CD4-positive, alpha-beta T cell treated with Interleukin-1 beta for 1 hour (primary cell): ENCODE results near the gene CCL4.
"Not testable (repeated sequence)": the region's sequence is repeated elsewhere in the genome, so short reads cannot be mapped to it uniquely, and the experiment has no call there.

Experiments
- DNase-seq, 2 donors: peaks; one replicate each; pipeline ENCODE4 v3.0.0-alpha.2; 2020 to 2022

Gene CCL4

DNA sequence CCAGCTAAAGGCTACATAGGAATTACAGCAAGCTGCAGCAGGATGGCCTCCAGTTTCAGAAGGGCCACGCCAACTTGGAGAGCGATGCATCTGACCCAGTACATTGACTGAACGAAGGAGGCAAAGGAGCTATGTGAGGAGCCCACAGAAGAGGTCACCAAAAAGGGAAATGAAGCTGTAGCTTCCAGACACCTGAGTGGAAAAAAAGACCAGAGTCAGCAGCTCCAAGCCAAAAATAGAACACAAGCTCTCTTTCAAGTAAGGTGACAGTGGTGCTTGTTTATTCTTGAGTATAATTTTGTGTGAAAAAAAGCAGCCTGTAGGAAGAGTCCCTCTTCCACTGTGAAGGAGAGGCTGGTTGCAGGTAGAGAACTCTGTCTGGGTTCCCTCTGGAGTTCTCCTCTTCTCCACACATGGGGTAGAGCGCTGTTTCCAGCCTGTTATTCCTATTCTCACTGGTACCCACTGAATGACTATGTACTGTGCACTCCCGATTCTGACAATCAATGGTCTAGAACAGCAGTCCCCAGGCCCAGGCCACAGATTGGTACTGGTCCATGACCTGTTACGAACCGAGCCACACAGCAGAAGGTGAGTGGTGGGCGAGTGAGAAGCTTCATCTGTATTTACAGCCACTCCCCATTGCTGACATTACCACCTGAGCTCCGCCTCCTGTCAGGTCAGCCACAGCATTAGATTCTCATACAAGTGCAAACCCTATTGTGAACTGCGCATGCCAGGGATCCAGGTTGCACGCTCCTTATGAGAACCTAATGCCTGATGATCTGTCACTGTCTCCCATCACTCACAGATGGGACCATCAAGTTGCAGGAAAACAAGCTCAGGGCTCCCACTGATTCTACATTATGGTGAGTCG lies 15.1 kb downstream of the CCL4 start:
- DNase-seq: no peak

DNA sequence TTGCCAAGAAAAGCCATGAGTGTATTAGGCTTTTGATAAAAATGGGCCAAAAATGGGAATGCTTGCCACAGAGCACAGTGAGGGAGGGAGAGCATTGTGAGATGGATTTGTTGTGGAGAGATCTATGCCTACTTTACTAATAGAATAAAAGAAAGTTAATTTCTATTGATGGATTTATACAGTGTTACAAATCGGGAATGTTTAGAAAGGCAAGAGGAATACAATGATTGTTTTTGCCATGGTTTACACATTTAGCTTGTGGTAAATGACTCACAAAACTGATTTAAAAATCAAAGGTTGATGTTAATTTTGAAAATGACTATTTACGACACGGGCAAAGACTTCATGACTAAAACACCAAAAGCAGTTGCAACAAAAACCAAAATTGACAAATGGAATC lies 16.6 kb downstream of the CCL4 start:
- DNase-seq: no peak

DNA sequence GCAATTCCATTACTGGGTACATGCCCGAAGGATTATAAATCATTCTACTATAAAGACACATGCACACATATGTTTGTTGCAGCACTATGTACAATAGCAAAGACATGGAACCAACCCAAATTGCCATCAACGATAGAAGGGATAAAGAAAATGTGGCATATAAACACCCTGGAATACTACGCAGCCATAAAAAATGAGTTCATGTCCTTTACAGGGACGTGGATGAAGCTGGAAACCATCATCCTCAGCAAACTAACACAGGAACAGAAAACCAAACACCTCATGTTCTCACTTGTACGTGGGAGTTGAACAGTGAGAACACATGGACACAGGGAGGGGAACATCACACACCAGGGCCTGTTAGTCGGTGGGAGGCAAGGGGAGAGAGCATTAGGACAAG lies 17.5 kb downstream of the CCL4 start:
- DNase-seq: not testable (repeated sequence)

DNA sequence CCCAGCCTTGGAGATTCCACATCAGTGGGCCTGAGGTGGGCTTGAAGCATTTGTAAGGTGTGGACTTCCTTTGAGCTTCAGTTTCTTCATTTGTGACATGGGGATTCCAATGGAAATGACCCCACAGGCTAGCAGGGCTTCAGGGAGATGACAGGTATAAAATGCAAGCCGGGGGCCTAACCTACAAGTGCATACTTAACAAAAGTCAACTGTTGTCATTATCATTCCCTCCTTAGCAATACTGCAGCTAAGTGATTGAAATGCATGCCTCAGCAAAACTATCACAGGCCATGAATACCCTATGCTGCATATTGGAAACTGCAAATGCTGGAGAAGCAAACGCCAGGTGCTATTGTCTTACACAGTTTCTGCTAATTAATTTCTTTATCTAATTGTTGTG lies 19.8 kb downstream of the CCL4 start:
- no peak for DNase-seq

DNA sequence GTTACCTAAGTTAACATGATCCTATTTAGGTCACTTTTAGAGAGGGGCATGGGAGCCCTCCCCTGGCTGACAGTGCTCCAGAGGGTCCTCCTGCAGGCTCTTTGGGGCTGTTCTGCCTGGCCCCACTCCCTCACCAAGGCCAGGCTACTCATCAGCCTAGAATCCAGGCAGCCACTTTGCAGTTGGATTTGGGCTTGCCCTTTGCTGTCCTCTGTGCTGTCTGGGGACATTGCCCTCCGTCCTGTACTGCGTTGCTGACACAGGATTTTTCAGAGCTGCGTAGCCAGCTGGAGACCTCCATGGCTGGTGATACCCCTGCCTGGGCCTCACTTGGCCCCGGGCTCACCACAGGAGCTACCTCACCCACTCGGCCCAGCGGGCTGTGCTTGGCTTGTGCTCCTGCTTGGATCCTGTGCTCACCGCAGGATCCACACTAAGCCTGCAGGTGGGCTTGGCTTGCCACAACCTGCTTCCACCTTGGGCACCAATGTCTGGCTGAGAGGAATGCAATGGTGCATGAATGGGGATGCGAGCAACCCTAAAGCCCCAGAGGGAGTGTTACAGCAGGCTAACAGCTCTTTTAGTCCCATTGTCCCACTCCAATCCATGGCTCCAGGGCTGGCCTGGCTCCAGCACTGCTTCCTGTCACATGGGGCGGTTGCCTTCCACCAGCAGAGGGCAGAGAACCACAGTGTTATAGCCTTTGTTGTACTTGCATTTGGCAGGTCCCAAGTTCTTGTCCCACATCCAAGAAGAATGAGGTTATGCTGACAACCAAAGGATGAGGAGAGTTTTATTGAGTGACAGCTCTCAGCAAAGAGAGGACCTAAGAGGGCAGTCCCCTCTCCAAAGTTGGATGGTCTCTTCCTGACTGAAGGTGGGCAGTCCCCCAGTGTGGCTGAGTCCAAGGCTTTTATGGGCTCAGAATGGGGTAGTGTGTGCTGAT lies 21.5 kb downstream of the CCL4 start:
- DNase-seq: no peak

DNA sequence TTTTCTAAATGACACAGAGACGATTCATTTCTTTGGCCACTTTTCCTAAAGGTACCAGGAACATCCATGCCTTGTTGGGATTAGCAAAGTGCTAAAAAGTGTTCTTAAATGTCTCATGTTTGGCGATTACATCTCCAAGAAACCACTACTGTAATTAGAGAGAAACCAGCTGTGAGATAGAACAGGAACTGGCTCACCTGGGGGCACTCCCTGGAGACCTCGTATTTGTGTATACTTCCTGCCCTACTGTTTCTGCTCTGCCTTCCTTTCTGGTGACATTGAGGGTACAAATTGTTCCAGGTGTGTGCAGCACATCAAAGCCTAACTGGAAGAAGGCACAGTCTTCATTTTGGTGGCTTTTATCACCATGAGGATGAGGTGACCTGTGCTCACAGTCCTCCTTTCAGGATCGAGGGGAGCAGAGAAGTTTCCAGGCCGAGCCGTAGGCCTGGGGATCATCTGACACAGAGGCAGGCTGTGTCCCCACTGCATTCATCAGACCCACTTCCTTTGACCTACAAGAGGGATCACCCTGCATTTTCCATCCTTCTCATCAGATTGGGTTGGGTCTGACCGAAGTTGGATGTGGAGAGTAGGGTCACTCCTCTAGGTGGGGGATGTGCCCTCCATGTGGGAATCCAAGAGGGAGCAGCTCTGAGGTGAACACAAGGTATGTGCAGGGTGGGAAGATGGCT lies 23.7 kb downstream of the CCL4 start:
- DNase-seq: peak in 1 of 2 donors; percentile 49

DNA sequence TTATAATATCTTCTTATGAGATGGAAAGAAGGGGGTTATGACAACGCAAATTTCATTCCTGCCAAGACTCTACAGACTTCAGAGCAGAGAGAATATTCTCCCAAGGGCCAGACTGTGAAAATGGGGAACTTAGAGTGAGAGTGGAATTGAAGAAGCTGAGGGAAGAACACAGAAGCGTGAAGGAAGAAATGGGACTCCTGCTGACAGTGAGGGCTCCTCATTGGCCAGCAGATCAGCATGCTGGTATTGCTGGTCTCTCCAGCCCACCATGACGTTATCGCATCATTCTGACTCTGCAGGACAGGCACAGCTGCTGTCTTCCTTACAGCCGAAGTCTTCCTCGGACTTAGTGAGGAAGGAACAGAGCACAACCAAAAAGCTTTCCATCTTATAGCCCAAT lies 24.3 kb downstream of the CCL4 start:
- no peak for DNase-seq

DNA sequence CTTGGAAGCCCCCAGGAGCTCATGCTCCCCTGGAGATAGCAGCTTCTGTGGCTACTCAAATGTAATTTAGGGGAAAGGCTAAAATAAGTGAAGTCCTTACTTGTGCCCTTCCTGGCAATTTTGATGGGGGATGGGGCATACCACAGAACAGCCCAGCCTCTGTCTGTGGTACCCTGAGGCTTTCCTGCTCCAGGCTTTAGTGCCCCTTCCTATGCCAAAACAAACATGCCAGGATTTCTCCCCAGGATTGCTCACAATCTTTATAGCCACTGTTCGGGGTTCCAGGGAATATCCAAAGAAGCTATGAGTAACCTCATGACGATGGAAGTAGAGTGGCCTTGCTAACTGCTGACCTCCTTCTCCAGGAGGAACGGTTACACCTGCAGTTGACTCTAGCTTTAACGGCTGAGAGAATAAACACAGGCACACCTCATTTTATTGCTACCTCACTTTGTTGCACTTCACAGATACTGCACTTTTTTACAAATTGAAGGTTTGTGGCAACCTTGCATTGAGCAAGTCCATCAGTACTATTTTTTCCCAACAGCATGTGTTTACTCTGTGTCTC lies 24.9 kb downstream of the CCL4 start:
- DNase-seq: no peak

DNA sequence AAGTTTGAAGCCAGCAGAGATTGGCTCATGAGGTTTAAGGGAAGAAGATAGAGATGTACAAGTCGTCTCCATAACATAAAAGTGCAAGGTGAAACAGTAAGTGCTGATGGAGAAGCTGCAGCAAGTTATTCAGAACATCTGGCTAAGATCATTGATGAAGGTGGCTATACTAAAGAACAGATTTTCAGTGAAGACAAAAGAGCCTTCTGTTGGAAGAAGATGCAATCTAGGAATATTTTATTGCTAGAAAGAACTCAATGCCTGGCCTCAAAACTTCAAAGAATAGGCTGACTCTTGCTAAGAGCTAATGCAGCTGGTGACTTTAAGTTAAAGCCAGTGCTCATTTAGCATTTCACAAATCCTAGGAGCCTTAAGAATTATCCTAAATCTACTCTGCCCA lies 26.0 kb downstream of the CCL4 start:
- no peak for DNase-seq

DNA sequence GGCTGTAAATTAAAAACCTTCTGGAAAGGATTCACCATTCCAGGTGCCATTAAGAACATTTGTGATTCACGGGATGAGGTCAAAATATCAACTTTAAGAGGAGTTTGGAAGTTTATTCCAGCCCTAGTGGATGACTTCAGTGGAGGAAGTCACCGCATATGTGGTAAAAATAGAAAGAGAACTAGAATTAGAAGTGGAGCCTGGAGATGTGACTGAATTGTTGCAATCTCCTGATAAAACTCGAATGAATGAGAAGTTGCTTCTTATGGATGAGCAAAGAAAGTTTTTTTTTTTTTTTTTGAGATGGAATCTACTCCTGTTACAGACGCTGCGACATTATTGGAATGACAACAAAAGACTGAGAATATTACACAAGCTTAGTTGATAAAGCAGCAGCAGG lies 26.7 kb downstream of the CCL4 start:
- no peak for DNase-seq

DNA sequence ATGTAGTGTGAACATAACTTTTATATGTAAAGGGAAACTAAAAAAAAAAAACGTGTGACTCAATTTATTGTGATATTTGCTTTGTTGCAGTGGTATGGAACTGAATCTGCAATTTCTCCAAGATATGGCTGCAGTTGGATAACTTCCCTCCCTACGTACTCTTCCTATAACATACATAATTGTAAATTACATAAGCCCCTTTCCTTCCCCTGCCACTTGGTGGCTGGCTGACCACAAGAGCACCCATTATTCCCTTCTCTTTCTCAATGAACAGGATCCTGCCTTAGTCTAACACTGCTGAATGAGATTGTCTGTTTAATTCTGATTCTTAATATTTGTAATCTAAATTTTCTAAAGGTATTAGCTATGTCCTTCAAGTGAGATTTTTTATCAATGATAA lies 27.8 kb downstream of the CCL4 start:
- DNase-seq: no peak

DNA sequence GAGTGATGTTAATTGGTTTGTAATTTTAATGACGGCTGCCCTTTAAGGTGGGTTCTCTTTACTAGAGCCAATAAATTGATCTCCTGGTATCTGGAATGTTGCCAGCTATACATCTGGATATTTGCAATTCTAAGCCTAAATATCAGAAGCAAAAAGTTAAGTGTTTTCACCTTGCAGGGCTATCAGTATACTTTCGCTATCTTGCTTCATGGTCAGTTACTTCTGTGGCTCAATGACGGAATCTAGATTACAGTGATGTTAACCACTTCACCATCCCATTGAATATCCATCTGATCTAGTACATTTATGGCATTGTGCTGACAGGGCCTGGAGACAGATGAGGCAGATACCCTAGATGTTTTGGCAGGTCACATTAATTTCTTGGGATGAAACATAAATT lies 28.3 kb downstream of the CCL4 start:
- DNase-seq: no peak

DNA sequence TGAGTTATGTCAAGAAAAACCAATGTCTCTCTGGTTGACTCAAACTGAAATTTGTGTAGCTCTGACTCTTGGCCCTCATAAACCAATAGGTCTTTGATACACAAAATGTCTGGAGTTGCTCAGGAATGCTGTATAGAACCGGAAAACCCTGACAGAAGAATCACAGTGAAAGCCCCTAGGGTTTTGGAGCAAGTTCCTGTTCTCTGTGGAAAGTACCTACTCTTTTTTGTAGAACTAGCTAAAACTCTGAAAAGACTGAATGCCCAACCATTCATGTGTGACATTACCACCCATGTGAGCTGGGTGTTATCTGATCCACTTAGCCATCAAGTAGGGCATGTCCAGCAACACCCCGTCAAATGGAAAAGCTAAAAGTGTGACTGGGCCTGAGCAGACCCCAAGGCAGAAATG lies 28.8 kb downstream of the CCL4 start:
- DNase-seq: no peak

DNA sequence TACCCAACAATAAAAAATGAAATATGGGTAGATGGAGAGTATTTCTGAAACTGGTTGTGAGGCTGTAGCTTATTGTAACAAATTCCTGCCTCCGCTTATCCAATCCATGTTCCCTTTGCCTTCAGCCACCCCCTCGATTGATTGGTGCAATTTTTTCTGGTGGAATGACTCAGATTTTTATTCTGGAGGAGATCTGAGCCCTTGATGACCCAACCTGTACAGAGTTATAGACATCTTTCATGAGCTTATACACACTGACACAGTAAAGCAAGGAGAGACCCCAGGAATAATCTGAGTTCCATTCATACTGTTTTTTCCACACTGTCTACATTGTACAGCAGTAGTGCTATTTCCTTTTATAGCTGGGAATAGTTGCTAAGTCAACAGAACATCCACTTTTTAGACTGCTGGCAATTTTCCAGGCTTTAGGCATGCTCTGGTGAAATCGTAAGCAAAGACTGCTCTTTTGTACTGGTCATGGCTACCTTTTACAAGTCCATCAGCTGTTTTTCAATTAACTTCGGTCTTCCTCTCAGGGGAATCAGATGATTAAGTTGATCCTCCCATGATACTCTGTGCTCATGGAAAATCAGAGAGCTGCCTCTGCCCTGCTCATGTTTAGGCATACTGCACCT lies 30.1 kb downstream of the CCL4 start:
- no peak for DNase-seq

DNA sequence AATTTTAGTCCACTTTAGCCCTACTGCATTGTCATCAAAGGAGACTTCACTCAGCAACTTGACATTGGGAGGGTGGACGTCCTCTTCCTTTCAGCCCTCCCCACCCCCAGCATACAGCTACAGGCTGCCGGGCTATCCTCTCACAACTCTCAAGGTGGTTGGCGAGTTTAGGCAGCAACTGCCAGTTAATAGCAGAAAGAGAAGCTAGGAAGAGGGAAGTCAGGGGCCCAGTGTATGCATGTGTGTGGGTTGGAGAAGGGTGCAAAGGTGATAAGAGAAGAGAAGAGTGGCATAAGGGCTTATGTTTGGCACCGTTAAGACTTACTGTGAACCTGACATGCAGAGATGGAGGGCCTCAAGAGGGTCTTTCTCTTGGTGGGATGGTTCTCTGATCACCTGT lies 31.8 kb downstream of the CCL4 start:
- DNase-seq: no peak

DNA sequence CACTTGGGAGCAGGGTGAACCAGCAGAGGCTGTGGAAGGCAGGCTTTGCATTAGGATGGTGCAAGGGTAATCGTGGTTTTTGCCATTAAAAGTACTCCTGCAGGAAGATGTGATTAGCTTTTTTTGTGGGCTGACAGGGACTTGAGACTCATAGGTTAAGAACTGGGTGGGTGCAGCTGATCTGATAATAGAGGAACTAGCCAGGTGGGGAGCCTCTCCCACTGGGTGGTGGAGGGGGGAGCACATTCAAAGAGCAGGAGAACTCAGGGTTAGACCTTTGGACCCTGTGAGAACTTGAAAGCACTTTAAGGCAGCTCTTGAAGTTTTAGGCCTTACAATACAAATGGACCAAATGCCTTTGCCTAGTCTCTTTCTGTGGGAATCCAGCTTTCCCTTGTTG lies 32.4 kb downstream of the CCL4 start:
- no peak for DNase-seq

DNA sequence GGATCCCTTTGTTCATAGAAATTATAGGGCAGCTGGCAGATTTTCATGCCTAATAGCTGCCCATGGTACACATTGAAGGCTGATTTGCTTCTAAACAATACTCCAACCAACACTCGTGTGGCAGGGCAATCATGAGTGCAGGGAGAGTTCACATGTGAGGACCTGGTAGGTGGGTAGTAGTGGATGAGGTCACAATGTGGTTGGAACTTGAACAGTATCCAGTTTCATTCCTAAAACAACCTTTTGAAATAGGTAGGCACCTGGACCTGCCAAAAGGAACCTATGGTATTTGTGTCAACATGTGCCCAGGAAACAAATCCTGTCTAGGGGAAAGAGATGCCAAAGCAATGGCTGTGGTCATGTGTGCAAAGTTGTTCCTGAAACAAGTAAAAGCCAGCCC lies 32.8 kb downstream of the CCL4 start:
- no peak for DNase-seq

DNA sequence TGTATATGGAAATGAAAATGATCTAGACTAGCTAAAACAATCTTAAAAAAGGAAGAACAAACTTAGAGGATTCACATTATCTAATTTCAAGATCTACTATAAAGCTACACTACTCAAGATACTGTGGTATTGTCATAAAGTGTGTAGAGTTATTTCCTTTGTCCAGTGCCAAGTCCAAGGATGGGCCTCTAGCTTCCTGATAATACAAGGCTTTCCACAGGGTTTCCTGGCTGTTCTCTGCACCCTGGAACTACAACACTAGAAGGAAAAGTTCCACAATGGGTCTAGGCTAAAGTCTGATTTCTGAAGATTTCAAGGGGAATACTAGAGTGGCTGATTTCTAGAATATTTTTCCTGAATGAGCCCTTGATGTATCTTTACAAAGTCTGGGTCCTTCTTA lies 38.6 kb downstream of the CCL4 start:
- no peak for DNase-seq

DNA sequence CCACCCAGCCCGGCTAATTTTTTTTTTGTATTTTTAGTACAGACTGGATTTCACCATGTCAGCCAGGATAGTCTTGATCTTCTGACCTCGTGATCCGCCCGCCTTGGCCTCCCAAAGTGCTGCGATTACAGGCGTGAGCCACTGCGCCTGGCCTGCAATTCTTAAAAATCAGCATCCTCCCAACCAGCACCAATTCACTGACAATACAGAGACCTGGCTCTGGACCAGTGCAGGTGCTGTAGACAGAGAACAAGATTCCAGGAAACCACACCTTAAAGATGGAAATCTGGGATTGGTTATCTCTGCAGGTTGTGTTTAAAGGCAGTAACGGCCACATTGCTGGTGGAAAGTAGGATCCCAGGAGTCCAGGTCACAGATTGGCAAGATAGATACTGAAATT lies 39.2 kb downstream of the CCL4 start:
- no peak for DNase-seq

DNA sequence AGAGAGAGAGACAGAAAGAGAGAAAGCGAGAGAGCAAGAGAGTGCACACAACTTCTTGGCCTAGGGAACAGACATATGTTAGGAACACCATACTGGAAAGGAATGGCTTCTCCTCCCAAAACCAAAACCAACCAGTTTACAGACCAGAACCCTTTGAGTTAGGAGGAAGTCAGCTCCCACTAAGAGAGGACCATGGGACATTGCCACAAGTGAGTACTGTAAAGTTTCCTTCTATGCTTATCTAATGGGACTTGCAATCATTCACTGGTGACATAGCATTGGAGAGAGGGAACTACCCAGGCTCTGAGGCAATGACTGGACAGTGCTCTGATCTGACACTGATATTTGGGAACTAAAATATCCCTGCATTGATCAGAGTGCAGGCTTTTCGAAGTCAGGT lies 40.4 kb downstream of the CCL4 start:
- no peak for DNase-seq

DNA sequence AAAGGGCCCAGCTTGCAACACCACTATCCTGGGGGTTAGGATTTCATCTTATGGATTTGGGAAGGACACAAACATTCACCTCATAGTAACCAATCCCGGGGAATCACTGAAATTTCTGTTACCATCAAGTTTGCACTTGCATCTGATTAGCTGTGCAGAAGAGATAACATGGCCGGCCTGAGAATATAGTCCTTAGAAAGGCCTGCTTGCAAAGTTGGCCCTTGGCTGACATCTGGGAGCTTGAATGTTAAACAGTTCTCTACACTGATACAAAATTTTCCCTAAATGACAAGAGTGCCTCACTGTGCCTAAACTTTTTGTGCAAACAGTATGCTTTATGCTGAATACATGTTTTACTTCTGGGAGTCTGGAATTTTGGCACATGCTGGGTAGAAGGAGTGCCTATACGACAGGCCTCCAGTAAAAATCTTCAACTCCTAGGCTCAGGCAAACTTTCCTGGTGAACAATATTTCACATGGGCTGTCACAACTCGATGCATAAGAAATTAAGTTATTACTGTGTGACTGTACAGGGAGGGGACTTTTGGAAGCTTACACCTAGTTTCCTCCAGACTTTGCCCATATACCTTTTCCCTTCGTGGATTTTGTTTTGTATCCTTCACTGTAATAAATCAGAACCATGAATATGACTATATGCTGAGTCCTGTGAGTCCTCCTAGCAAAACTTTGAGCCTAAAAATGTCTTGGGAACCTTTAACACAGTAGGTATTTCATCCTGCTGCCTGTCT lies 41.5 kb downstream of the CCL4 start:
- DNase-seq: no peak

DNA sequence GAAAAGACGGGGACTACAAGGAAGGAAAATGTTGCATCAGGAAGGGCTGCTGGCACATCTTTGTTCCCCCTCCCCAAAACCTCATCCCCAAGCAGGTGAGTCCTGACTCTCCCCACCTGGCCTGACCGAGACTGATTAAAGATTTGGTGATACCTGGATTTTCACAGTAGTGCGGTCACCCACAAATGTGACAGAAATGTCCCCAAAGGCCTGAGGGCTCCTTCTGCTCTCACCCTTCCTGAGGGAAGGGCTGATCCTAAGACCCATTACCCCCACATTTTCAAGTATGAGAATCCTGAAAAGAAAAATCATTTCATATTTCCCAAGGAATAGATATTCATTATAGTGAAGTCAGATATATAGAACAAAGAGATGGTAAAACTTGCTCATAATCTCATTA lies 44.0 kb downstream of the CCL4 start:
- DNase-seq: no peak
